ENCODE measurements around the gene KDM4C. TPM values are rescaled to one million over a fixed set of nuclear protein-coding genes. Genes with fewer than 3 reads are reported as not detected.

The KDM4C gene
- polyA plus RNA-seq, 1 donor (not counting 4 experiments of a cell fraction or from before 2014, with no cell fraction given): 17.2 TPM

DNA sequence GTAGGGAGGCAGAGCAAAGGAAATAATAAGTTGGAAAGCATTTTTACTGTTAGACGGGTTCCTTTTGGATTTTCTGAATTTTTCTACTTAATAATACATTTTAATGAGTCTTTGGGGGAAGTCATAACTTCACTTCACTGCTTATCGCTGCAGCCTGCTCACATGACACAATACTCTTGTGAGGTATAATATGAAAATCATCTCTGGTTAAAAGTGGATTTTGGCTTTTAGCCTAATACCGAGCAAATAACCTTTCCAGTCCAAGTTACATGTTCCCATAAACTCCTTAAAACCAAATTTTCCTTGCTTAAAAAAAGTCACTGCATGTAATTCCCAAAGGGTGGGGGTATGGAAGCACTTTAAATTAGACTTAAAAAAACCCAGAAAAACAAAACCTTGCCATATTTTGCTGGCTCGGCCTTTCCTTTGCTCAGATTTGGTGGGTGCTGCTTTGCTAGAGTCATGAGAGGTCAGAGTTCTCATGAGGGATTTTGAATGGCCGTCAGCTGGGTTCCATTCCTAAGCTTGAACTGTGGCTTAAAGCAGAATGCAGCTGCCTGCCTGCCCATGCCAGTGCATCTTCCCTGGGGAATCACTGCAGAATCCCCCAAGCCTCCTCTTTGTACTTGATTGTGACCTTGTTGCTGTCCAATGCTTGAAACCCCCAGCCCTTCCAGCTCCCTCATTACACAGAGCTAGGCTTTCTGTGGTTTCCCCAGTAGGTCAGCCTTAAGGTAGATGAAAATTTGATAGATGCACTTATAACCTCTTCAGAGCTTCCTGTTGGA lies 331.8 kb downstream of the KDM4C start:
- H2AFZ ChIP-seq (ENCODE audit: control insufficient read depth, low read length): no peak overlapping the region
- H3K36me3 ChIP-seq (ENCODE audit: control insufficient read depth in 2 of 2, extremely low read depth in 1 of 2, insufficient read depth in 2 of 2, low read length in 2 of 2): peaks cover 0 to 2% of the 10 kb centered on the region in 2 experiments
- no peaks in the 10 kb centered on the region for H3K9me1 ChIP-seq (ENCODE audit: control insufficient read depth, extremely low read depth, insufficient read depth, low read length)
- no peaks in the 10 kb centered on the region for H3K79me2 ChIP-seq (ENCODE audit: control insufficient read depth, insufficient read depth, low read length)
- H3K27me3 ChIP-seq (ENCODE audit: control insufficient read depth, extremely low read depth, insufficient read depth, low read length): no peaks in the 10 kb centered on the region
- DNase-seq (ENCODE audit: low read depth, low spot score) (no peak), FAIRE-seq (no peak)
- no peak overlapping the region for H3K4me3 ChIP-seq (ENCODE audit: control insufficient read depth in 2 of 3, extremely low read depth in 1 of 3, insufficient read depth in 2 of 3, low read depth in 1 of 3, low read length in 3 of 3)
- no peak overlapping the region for H3K9ac ChIP-seq (ENCODE audit: control insufficient read depth, extremely low read depth, insufficient read depth, low read length)
- dilution Hi-C loops (cut with MboI; ENCODE audit: extremely low pct_ligation_motif_present, low sequenced_read_pairs): no loop called here
- H3K27ac ChIP-seq (ENCODE audit: control insufficient read depth, insufficient read depth, low read length): no peak overlapping the region
- no peak for TF ChIP-seq CTCF (optimal IDR thresholded peaks at IDR 0.05 in 1 of 3, IDR thresholded peaks at IDR 0.05 in 1 of 3, conservative IDR thresholded peaks at IDR 0.05 in 1 of 3; ENCODE audit: extremely low read depth in 1 of 3, insufficient read depth in 2 of 3, low read length in 3 of 3)
- TF ChIP-seq EZH2 (IDR thresholded peaks at IDR 0.05; ENCODE audit: low read length): no peak
- no peaks in the 10 kb centered on the region for H3K9me3 ChIP-seq (ENCODE audit: control insufficient read depth, low read depth, low read length)
- H3K4me1 ChIP-seq (ENCODE audit: control insufficient read depth, extremely low read depth, insufficient read depth, low read length): no peaks in the 10 kb centered on the region
- H3K4me2 ChIP-seq (ENCODE audit: control insufficient read depth, extremely low read depth, insufficient read depth, low read depth, low read length): no peak overlapping the region
- no peaks in the 10 kb centered on the region for H4K20me1 ChIP-seq (ENCODE audit: control insufficient read depth, extremely low read depth, insufficient read depth, low read length)

DNA sequence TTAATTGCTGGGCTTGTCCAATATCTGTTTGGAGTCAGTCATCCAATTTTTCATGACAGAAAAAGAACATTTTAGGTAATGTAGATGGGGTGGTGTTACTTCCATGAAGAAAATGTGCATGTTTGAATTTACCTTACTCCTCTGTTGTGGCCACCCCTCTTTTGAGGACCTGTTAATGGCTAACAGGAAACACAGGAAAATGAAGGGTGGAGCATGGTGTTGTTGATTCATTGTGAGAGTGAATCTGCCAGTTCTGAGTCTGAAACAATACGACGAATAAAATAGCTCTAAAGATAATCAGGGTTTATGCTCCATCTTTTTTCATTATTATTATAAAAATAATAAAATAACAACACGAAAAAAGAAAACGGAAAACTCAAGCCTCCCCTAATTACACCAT lies 335.3 kb downstream of the KDM4C start:
- no peak for FAIRE-seq
- dilution Hi-C loops (cut with MboI; ENCODE audit: extremely low pct_ligation_motif_present, low sequenced_read_pairs): no loop called here
- H3K36me3 ChIP-seq (ENCODE audit: control insufficient read depth in 2 of 2, extremely low read depth in 1 of 2, insufficient read depth in 2 of 2, low read length in 2 of 2): no peaks in the 10 kb centered on the region
- no peak overlapping the region for H3K27ac ChIP-seq (ENCODE audit: control insufficient read depth, insufficient read depth, low read length)
- H3K4me3 ChIP-seq (ENCODE audit: control insufficient read depth in 2 of 3, extremely low read depth in 1 of 3, insufficient read depth in 2 of 3, low read depth in 1 of 3, low read length in 3 of 3): no peak overlapping the region
- no peak for DNase-seq (ENCODE audit: low read depth, low spot score)
- H3K9ac ChIP-seq (ENCODE audit: control insufficient read depth, extremely low read depth, insufficient read depth, low read length): no peak overlapping the region
- TF ChIP-seq EZH2 (IDR thresholded peaks at IDR 0.05; ENCODE audit: low read length) (no peak), CTCF (optimal IDR thresholded peaks at IDR 0.05 in 1 of 3, IDR thresholded peaks at IDR 0.05 in 1 of 3, conservative IDR thresholded peaks at IDR 0.05 in 1 of 3; ENCODE audit: extremely low read depth in 1 of 3, insufficient read depth in 2 of 3, low read length in 3 of 3) (no peak)
- no peaks in the 10 kb centered on the region for H3K4me1 ChIP-seq (ENCODE audit: control insufficient read depth, extremely low read depth, insufficient read depth, low read length)
- no peak overlapping the region for H3K4me2 ChIP-seq (ENCODE audit: control insufficient read depth, extremely low read depth, insufficient read depth, low read depth, low read length)
- H3K9me3 ChIP-seq (ENCODE audit: control insufficient read depth, low read depth, low read length): no peaks in the 10 kb centered on the region
- no peaks in the 10 kb centered on the region for H4K20me1 ChIP-seq (ENCODE audit: control insufficient read depth, extremely low read depth, insufficient read depth, low read length)
- no peak overlapping the region for H2AFZ ChIP-seq (ENCODE audit: control insufficient read depth, low read length)
- no peaks in the 10 kb centered on the region for H3K9me1 ChIP-seq (ENCODE audit: control insufficient read depth, extremely low read depth, insufficient read depth, low read length)
- no peaks in the 10 kb centered on the region for H3K27me3 ChIP-seq (ENCODE audit: control insufficient read depth, extremely low read depth, insufficient read depth, low read length)
- no peaks in the 10 kb centered on the region for H3K79me2 ChIP-seq (ENCODE audit: control insufficient read depth, insufficient read depth, low read length)
